Activated CD8-positive, alpha-beta memory T cell treated with anti-CD3 and anti-CD28 coated beads, Interleukin-2, amount 50 U/mL, for 24 hours (primary cell): ENCODE measurements around the gene CAMK2D.

ENCODE experiments used
- DNase-seq: peaks from one replicate; pipeline ENCODE4 v3.0.0-alpha.2; 2020; ENCODE audit errors: extremely low read depth

Gene CAMK2D

DNA sequence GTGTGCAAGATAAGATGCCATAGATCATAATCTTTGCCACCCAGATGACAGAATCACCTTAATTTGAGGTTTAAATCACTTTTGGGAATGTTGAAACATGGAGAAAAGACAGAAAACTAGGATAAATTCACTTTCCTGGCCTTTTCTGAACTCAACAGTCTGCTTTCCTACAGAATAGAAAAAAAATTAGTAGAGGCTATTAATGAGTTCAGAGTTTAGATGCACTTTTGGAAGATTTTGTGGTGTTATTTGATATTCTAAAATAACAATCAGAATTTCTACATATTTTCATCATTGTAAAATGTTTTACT, 195.9 kb downstream of the CAMK2D start:
- no peak for DNase-seq

- DNase-seq: no peak
Observed at GRCh38 chr4:113564493-113564892, 197.0 kb downstream of the CAMK2D start.

DNA sequence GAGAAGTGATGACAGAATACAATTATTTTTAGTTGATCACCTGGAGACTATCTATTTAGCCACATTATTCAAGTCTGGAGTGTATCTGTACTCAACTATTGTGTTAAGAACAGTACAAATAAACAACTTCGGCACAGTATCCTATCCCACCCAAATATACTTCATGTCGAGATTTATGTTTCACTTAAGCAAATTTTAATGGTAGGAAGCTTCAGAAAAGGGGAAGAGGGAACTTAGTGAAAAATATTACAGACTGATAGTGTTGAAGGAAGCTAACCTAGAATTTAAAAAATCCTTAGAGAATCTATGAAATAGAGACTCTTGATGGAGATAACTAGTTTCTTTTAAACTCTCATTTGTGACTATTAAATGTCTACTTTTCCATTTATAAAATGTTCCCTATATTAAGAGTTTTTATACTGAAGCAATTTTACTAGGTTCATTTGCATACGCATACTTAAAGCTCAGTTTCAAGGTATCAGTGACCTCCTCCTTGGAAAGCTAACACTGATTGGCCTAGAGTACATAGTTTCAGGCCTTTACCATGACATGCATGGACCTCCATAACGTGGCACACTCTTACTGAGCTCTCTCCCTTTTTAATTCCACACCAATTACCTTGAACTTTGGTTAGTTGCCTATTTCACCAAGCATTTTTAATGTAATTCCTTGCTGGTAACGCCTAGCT, 197.7 kb downstream of the CAMK2D start:
- no peak for DNase-seq

DNA sequence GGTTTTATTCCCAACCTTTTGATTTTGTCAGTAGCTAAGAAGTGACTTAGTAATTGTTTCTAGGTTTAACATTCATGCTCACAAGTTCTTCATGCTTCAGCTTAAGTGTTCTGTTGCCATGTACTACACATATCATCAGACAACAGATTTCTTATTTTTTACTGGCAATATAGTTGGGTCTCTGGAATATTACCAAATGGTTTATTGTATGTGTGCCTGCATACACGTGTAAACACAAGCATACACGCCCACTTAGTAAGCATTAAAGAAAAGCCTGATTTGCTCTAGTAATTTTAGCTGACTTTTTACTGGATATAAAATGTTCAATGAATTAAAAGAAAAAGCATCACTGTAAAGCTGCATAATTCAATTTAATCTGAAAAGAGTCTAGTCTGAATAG, 199.8 kb downstream of the CAMK2D start:
- no peak for DNase-seq

DNA sequence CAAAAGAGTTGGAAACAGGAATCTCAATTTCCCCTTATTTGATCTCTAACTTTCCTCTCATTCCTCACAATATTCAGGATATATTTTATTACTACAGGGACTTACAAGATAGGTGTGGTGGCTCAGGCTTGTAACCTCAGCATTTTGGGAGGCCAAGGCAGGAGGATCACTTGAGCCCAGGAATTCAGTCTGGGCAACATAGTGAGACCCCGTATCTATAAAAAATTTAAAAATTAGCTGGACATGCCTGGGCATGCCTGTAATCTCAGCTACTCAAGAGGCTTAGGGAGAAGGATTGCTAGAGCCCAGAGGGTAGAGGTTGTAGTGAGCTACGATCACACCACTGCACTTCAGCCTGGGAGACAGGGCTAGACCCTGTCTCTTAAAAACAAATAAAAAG, 200.4 kb downstream of the CAMK2D start:
- no peak for DNase-seq

GRCh38 chr4:113560579-113560978, 201.0 kb downstream of the CAMK2D start:
- no peak for DNase-seq

- no peak for DNase-seq
Observed at GRCh38 chr4:113559947-113560346, 201.6 kb downstream of the CAMK2D start.

DNA sequence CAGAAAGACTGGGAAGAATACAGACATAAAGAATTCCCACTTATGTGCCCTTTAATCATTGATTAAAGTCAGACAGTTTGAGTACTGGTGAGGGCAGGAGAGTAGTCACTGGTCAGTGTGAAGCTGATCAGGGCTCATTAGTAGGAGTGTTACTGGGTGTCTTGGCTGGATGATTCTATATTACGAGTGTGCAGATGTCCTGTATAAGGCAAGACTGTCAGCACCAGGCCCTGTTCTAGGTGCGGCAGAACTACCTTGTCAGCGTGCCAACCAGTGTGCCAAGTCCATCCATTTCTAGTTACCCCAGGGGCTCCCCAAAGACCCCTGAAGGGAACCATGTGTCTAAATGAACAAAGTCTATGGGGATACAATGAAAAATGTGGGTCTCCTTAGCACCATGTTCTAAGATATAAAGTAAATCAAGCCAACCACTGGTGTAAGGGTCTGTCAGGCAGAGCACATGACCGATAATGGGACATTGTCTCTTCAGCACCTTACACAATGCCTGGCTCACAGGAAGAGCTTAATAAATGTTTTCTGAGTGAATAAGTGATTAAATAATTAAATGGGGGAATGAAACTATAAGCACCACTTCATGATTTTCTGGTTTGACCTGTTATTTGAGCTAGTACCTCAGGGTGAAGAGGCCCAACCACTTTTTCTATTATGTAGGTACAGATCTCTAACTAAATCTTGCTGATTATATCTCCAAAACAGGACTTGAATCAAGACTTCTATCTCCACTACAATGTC, 205.0 kb downstream of the CAMK2D start:
- no peak for DNase-seq

DNA sequence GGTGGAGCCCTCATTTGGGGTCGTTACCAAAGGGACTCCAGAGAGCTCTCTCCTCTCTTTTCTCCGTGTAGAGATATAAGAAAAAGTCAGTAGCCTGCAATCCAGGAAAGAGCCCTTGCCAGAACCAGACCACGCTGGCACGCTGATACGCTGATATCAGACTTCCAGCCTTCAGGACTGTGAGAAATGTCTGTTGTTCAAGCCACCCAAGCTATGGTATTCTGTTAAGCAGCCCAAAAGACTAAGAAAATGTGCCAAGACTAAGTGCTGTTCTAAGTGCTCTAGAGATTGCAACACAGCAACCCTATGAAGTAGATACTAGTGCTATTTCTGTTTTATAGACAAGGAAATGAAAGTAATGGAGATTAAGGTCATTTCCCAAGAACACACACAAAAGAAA, 205.7 kb downstream of the CAMK2D start:
- DNase-seq: no peak

GRCh38 chr4:113553082-113553481, 208.5 kb downstream of the CAMK2D start:
- DNase-seq: no peak

DNA sequence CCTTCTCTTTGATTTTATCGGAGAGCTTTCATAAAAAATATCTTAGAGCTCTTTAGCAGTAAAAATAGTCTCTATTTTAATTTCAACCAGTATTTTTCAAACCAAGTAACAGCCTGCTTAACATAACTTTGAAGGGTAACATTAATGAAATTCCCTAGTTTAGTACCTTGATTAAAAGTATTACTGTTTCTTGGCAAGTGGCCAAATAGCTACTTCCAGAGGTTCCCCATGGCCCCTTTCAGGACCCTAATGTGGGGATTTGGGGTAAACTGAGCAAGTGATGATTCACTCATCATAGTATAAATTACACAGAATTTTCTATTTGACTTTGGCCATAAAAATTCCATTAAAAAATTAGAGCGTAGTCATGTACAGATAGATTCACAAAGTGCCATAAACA, 211.0 kb downstream of the CAMK2D start:
- no peak for DNase-seq

DNA sequence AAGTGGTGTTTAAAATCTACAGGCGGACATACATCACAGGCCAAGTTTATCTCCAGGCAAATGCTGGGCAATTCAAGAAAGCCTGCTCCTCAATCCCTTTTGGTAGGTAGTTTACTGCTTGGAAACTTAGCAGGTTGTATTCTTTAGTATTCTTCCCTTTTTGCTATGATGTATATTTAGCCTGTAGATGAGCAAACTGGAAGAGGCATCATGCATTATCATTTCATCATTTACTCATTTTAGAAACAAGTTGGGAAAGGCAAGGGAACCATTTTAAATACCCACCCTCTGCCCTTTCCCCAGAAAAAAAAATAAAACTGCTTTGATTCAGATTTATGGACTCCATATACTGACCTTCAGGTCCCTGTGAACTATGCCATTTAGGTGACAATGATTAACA, 213.2 kb downstream of the CAMK2D start:
- DNase-seq: no peak

- DNase-seq: peak; percentile 82
Observed at GRCh38 chr4:113547487-113548042, 214.0 kb downstream of the CAMK2D start.

DNA sequence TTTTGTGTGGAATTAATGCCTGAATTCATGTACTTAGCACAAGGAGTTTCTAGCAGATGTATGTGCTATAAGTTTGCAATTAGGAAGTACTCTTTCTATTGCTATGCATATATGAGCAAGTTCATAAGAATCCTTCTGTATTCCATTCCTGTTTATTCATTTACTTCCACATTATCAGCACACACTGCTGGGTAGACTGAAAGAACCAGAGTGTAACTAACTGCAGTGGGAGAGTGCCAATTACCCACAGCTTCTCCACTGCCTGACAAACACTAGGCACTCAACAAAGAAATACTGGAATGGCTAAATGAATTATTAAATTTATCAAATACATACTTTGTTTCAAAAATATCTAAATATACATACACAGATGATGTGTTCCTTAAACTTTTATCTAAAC, 219.6 kb downstream of the CAMK2D start:
- no peak for DNase-seq

GRCh38 chr4:113540859-113541258, 220.7 kb downstream of the CAMK2D start:
- DNase-seq: peak; percentile 26

DNA sequence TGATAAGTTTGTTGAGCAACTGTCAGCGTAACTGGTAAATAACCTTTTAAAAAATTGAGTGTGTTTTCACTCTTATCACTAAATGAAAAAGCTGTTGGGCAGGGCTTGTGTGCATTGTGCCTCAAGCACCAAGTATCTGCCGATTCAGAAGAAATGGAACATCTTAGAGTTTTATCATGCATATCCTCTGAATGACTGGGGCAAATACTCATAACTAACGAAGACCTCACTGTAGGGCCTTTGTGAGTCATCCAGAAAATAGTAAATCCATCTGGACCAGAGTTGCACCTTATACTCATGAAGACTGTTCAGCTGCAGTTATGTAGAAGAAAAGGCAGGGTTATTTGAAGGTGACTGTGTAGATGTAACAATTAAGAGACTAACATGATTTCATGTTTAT, 222.1 kb downstream of the CAMK2D start:
- DNase-seq: no peak

DNA sequence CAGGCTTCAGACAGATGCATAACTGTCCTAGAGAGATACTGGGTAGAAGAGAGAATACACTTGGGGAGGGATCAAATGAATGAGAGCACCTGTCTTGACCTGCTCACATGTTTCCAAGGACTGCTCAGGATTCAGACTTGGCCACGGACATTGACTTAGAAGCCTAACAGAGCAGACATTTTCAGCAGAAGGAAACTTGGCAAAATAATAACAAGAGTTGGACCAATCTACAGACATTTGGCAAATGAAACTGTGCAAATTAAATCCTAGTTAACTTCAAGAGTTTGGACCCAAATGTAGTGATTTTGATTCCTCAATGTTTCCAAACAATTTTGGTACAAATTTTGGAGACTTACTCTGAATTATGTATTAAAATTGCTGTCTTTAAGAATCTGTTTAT, 223.9 kb downstream of the CAMK2D start:
- DNase-seq: no peak

- no peak for DNase-seq
Observed at GRCh38 chr4:113537203-113537602, 224.3 kb downstream of the CAMK2D start.

DNA sequence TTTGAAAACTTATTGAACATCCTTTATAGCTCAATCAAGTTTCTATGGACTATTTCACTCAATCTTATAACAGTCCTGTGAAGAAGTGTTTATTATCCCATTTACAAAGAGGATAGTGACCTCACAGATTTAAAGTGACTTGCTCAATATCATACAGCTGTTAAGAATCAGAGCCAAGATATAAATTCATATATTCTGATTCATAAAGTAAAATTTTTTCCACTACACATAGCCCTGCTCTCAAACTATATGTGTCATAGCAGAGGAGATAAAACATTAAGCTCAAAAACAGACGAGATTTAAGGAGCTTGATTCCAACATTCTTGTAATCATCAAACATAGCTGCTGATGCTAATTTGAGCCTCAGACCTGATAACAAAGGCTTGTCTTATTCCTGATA, 226.8 kb downstream of the CAMK2D start:
- no peak for DNase-seq

- DNase-seq: no peak
Observed at GRCh38 chr4:113531572-113531971, 230.0 kb downstream of the CAMK2D start.

DNA sequence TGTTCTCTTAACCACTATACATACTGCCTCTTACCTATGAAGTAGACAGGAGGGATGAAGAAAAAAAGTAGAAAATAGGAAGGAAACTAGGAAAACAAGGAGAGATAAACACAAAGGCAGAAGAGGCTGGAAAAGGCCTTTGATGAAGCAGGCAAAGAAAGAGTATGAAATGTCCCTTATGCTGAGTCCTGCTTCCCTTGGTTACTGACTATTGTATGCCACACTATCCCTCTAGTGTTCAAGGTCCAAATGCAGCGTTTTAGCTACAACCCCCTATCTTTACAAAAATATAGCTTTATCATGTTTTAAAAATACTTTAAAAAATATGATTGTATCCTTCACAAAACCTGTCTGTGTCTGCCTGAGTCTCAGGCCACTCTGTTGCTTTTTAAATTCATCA, 233.1 kb downstream of the CAMK2D start:
- DNase-seq: no peak

- DNase-seq: no peak
Observed at GRCh38 chr4:113525521-113525920, 236.0 kb downstream of the CAMK2D start.

DNA sequence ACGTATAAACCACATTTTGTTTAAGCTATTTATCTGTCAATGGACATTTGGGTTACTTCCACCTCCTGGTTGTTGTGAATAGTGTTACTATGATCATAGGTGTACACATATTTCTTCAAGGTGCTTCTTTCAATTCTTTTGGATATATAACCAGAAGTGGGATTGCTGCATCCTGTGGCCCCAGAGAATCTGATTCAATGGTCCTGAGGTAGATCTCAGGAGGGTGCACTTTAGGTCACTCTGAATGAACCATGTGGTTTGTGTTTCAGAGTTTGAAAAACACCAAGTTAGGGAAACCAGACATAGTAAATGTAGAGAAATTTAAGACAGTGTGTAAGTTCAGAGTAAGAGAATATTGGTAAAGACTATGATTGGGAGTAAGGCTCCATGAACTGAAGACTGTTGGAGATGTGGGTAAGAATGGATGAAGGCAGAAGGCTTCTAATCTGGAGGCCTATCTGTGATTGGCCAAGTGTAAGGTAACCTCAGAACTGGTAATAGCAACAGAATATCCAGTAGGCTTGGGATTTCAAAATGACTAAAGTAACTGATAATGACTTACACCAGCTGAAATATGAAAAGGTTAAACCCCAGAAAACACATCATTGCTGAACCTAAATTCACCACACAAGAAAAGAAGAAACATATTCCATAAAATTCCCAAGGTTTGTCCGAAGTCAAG, 236.9 kb downstream of the CAMK2D start:
- DNase-seq: no peak
